GM23338 (cell line): Measurements from ENCODE around the gene ARHGEF9. TPM values are rescaled to one million over a fixed set of nuclear protein-coding genes. Genes with fewer than 3 reads are reported as not detected.

Experiments used
- ATAC-seq: fragments of 200-7000 bp; cut with Tn5 transposase; 3 replicates; pipeline ENCODE4 v1.9.1; 2020
- DNase-seq: peaks from one replicate; pipeline ENCODE4 v3.0.0-alpha.2; 2015; ENCODE audit warnings: low spot score
- H2AFZ ChIP-seq: fragments of 200-600 bp; sonication (generic); 2 replicates; pipeline ENCODE4 v1.8.0; 2016; ENCODE audit warnings: antibody characterized with exemption, mild to moderate bottlenecking, moderate library complexity
- H3F3A ChIP-seq: fragments of 200-600 bp; sonication (generic); replicated peaks from 2 replicates; pipeline ENCODE4 v1.8.0; 2017; ENCODE audit warnings: antibody characterized with exemption, mixed run types, low read depth
- H3K27ac ChIP-seq: fragments of 200-600 bp; sonication (generic); 2 replicates; pipeline ENCODE4 v1.6.1; 2016; ENCODE audit warnings: low read depth
- H3K27me3 ChIP-seq: fragments of 200-600 bp; sonication (generic); 2 replicates; pipeline ENCODE4 v1.8.0; 2016; ENCODE audit warnings: mild to moderate bottlenecking, mixed run types, moderate library complexity; ENCODE audit not compliant: insufficient read depth
- H3K36me3 ChIP-seq: fragments of 200-600 bp; sonication (generic); 2 replicates; pipeline ENCODE4 v1.8.0; 2016; ENCODE audit warnings: mild to moderate bottlenecking; ENCODE audit not compliant: insufficient read depth
- H3K4me1 ChIP-seq: fragments of 200-600 bp; sonication (generic); 2 replicates; pipeline ENCODE4 v1.8.0; 2016; ENCODE audit warnings: mild to moderate bottlenecking, moderate library complexity; ENCODE audit not compliant: insufficient read depth
- H3K4me2 ChIP-seq: fragments of 200-600 bp; sonication (generic); 2 replicates; pipeline ENCODE4 v1.7.1; 2017; ENCODE audit warnings: mixed run types
- H3K4me3 ChIP-seq: fragments of 200-600 bp; sonication (generic); 2 replicates; pipeline ENCODE4 v1.6.1; 2016; ENCODE audit warnings: mixed run types
- H3K79me2 ChIP-seq: fragments of 200-600 bp; sonication (generic); replicated peaks from 2 replicates; pipeline ENCODE4 v1.8.0; 2017; ENCODE audit warnings: mild to moderate bottlenecking; ENCODE audit not compliant: insufficient read depth
- H3K9me2 ChIP-seq: fragments of 200-600 bp; sonication (generic); 2 replicates; pipeline ENCODE4 v1.8.0; 2017; ENCODE audit not compliant: insufficient read depth
- H4K20me1 ChIP-seq: fragments of 200-600 bp; sonication (generic); replicated peaks from 2 replicates; pipeline ENCODE4 v1.8.0; 2017; ENCODE audit warnings: mild to moderate bottlenecking; ENCODE audit not compliant: insufficient read depth
- H3K27ac Mint-ChIP-seq: 2 replicates; pipeline ENCODE4 v1.8.0; 2020; ENCODE audit warnings: inconsistent platforms, mild to moderate bottlenecking, moderate library complexity, mixed read lengths
- H3K27me3 Mint-ChIP-seq: 3 replicates; pipeline ENCODE4 v1.8.0; 2022; ENCODE audit warnings: low read depth, mild to moderate bottlenecking, moderate library complexity, mixed read lengths, inconsistent platforms; ENCODE audit not compliant: insufficient read depth, poor library complexity
- H3K36me3 Mint-ChIP-seq: 3 replicates; pipeline ENCODE4 v1.8.0; 2021; ENCODE audit warnings: low read depth, mild to moderate bottlenecking, inconsistent platforms, moderate library complexity, mixed read lengths
- H3K4me1 Mint-ChIP-seq: 3 replicates; pipeline ENCODE4 v1.8.0; 2020; ENCODE audit warnings: mild to moderate bottlenecking, inconsistent platforms, mixed read lengths
- H3K4me3 Mint-ChIP-seq: 3 replicates; pipeline ENCODE4 v1.8.0; 2021; ENCODE audit warnings: moderate library complexity, mild to moderate bottlenecking, inconsistent platforms, mixed read lengths
- H3K9me3 Mint-ChIP-seq: 3 replicates; pipeline ENCODE4 v1.8.0; 2020; ENCODE audit warnings: moderate library complexity, mild to moderate bottlenecking, inconsistent platforms, mixed read lengths
- CREB1 ChIP-seq: fragments of 250-450 bp; sonication (Bioruptor Pico); IDR thresholded peaks from 2 replicates; pipeline ENCODE4 v1.5.0; 2020; ENCODE audit warnings: low read depth, mild to moderate bottlenecking, moderate library complexity
- EZH2 ChIP-seq: fragments of 200-600 bp; sonication (generic); IDR thresholded peaks from one replicate; pipeline ENCODE4 v1.8.0; 2017; ENCODE audit warnings: antibody characterized with exemption, mild to moderate bottlenecking, low read depth; ENCODE audit not compliant: unreplicated experiment
- EZH2phosphoT487 ChIP-seq: fragments of 200-600 bp; sonication (generic); IDR thresholded peaks from one replicate; pipeline ENCODE4 v1.8.1; 2018; ENCODE audit warnings: antibody characterized with exemption; ENCODE audit not compliant: unreplicated experiment
- JUNB ChIP-seq: IDR thresholded peaks from one replicate; pipeline ENCODE4 v1.6.1; 2016; ENCODE audit warnings: antibody characterized with exemption; ENCODE audit not compliant: unreplicated experiment
- NANOG ChIP-seq: IDR thresholded peaks from 2 replicates; pipeline ENCODE4 v1.6.1; 2016; ENCODE audit warnings: antibody characterized with exemption, borderline replicate concordance
- POLR2AphosphoS5 ChIP-seq: IDR thresholded peaks from 2 replicates; pipeline ENCODE4 v1.6.1; 2016; ENCODE audit warnings: antibody characterized with exemption, low read depth
- STAT1 ChIP-seq: IDR thresholded peaks from one replicate; pipeline ENCODE4 v1.6.1; 2016; ENCODE audit warnings: antibody characterized with exemption; ENCODE audit not compliant: unreplicated experiment
- ZNF114 ChIP-seq: fragments of 250-450 bp; sonication (Bioruptor Pico); IDR thresholded peaks from 2 replicates; pipeline ENCODE4 v1.5.0; 2020; ENCODE audit warnings: mild to moderate bottlenecking, moderate library complexity
- ZNF331 ChIP-seq: fragments of 250-450 bp; sonication (Bioruptor Pico); IDR thresholded peaks from 2 replicates; pipeline ENCODE4 v1.5.0; 2020; ENCODE audit warnings: low read depth, mild to moderate bottlenecking, moderate library complexity
- ZNF462 ChIP-seq: fragments of 250-450 bp; sonication (Bioruptor Pico); IDR thresholded peaks from 2 replicates; pipeline ENCODE4 v1.5.0; 2020; ENCODE audit warnings: mild to moderate bottlenecking, moderate library complexity
- polyA plus RNA-seq: library from polyadenylated mRNA; unstranded; fragments of >200 nt; fragmentation: Nextera tagmentation; extraction: Ambion mirVana; gene quantifications from 2 replicates; pipeline ENCODE4 v1.2.1, GENCODE V29; 2016
- total RNA-seq: library from RNA; depleted of rRNA; stranded (reverse); fragments of >200 nt; shearing (Covaris generic); gene quantifications from 2 replicates; pipeline ENCODE4 v1.2.3, GENCODE V29; 2014
- TF ChIP-seq, protein P1 (sequence below): IDR thresholded peaks from one replicate; pipeline ENCODE4 v1.6.1; 2018; ENCODE audit warnings: antibody characterized with exemption; ENCODE audit not compliant: unreplicated experiment
- TF ChIP-seq, protein P2 (sequence below): IDR thresholded peaks from 2 replicates; pipeline ENCODE4 v1.6.1; 2016; ENCODE audit warnings: antibody characterized with exemption
- TF ChIP-seq, protein P3 (sequence below), 2 experiments: fragments of 200-600 bp in 1 of 2; sonication (generic) in 1 of 2; conservative IDR thresholded peaks; 2 replicates each; pipeline versions ENCODE4 v1.5.1 to v1.6.1; 2016 to 2017; ENCODE audit warnings: antibody characterized with exemption in 2 of 2, low read depth in 2 of 2, mild to moderate bottlenecking in 2 of 2, moderate library complexity in 1 of 2

ARHGEF9 gene
- total and polyA plus RNA-seq, 2 experiments from 2014 or later, result 23.1 to 35.9 TPM

GRCh38 chrX:63782515-63782914, 2.5 kb downstream of the ARHGEF9 start:
- ATAC-seq (no peak), DNase-seq (no peak)
- Histone ChIP-seq H3K36me3 (no peaks in the 10 kb centered on the region), H3K79me2 (peaks cover 67% of the 10 kb centered on the region), H3K9me2 (no peaks in the 10 kb centered on the region), H3K27ac (no peak overlapping the region), H3K4me3 (no peak overlapping the region), H3K4me1 (peaks cover 12% of the 10 kb centered on the region), H4K20me1 (no peaks in the 10 kb centered on the region), H3K4me2 (no peak overlapping the region; the same call in 1 of the 2 replicates), H3K27me3 (no peaks in the 10 kb centered on the region), H2AFZ (no peak overlapping the region), H3F3A (no peaks in the 10 kb centered on the region)
- peaks cover 4% of the 10 kb centered on the region for H3K27me3 Mint-ChIP-seq
- peaks cover 46% of the 10 kb centered on the region for H3K36me3 Mint-ChIP-seq
- no peak overlapping the region for H3K27ac Mint-ChIP-seq
- H3K9me3 Mint-ChIP-seq, result peaks cover 32% of the 10 kb centered on the region
- TF ChIP-seq EZH2 (no peak), NANOG (no peak), POLR2AphosphoS5 (no peak), JUNB (no peak), CREB1 (no peak), STAT1 (no peak), ZNF331 (CRISPR knock-in tag) (no peak), ZNF114 (CRISPR knock-in tag) (no peak), ZNF462 (CRISPR knock-in tag) (no peak), EZH2phosphoT487 (no peak)
- TF ChIP-seq, protein P1, sequence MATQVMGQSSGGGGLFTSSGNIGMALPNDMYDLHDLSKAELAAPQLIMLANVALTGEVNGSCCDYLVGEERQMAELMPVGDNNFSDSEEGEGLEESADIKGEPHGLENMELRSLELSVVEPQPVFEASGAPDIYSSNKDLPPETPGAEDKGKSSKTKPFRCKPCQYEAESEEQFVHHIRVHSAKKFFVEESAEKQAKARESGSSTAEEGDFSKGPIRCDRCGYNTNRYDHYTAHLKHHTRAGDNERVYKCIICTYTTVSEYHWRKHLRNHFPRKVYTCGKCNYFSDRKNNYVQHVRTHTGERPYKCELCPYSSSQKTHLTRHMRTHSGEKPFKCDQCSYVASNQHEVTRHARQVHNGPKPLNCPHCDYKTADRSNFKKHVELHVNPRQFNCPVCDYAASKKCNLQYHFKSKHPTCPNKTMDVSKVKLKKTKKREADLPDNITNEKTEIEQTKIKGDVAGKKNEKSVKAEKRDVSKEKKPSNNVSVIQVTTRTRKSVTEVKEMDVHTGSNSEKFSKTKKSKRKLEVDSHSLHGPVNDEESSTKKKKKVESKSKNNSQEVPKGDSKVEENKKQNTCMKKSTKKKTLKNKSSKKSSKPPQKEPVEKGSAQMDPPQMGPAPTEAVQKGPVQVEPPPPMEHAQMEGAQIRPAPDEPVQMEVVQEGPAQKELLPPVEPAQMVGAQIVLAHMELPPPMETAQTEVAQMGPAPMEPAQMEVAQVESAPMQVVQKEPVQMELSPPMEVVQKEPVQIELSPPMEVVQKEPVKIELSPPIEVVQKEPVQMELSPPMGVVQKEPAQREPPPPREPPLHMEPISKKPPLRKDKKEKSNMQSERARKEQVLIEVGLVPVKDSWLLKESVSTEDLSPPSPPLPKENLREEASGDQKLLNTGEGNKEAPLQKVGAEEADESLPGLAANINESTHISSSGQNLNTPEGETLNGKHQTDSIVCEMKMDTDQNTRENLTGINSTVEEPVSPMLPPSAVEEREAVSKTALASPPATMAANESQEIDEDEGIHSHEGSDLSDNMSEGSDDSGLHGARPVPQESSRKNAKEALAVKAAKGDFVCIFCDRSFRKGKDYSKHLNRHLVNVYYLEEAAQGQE, result no peak
- TF ChIP-seq, protein P2, sequence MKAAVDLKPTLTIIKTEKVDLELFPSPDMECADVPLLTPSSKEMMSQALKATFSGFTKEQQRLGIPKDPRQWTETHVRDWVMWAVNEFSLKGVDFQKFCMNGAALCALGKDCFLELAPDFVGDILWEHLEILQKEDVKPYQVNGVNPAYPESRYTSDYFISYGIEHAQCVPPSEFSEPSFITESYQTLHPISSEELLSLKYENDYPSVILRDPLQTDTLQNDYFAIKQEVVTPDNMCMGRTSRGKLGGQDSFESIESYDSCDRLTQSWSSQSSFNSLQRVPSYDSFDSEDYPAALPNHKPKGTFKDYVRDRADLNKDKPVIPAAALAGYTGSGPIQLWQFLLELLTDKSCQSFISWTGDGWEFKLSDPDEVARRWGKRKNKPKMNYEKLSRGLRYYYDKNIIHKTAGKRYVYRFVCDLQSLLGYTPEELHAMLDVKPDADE, result no peak
- TF ChIP-seq, protein P3, sequence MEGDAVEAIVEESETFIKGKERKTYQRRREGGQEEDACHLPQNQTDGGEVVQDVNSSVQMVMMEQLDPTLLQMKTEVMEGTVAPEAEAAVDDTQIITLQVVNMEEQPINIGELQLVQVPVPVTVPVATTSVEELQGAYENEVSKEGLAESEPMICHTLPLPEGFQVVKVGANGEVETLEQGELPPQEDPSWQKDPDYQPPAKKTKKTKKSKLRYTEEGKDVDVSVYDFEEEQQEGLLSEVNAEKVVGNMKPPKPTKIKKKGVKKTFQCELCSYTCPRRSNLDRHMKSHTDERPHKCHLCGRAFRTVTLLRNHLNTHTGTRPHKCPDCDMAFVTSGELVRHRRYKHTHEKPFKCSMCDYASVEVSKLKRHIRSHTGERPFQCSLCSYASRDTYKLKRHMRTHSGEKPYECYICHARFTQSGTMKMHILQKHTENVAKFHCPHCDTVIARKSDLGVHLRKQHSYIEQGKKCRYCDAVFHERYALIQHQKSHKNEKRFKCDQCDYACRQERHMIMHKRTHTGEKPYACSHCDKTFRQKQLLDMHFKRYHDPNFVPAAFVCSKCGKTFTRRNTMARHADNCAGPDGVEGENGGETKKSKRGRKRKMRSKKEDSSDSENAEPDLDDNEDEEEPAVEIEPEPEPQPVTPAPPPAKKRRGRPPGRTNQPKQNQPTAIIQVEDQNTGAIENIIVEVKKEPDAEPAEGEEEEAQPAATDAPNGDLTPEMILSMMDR (conservative IDR thresholded peaks at IDR 0.05; ENCODE audit: low read depth in 2 of 2), result no peak
- H3K4me3 Mint-ChIP-seq, result no peak overlapping the region
- H3K4me1 Mint-ChIP-seq, result peaks cover 19% of the 10 kb centered on the region
